SK-N-SH treated with all-trans-retinoic acid at 6 μM for 48 hours (cell line): Measurements from ENCODE around the gene DERL3.

Experiments
- GLIS3 ChIP-seq: fragments of 250-450 bp; sonication (Bioruptor Pico); IDR thresholded peaks from 2 replicates; pipeline ENCODE4 v1.5.0; 2020; ENCODE audit warnings: mild to moderate bottlenecking, moderate library complexity
- PATZ1 ChIP-seq: fragments of 250-450 bp; sonication (Bioruptor Pico); IDR thresholded peaks from 2 replicates; pipeline ENCODE4 v1.8.0; 2020; ENCODE audit warnings: mild to moderate bottlenecking, moderate library complexity, borderline replicate concordance
- PPARA ChIP-seq: fragments of 250-450 bp; sonication (Bioruptor Pico); IDR thresholded peaks from 2 replicates; pipeline ENCODE4 v1.5.0; 2020; ENCODE audit warnings: mild to moderate bottlenecking, borderline replicate concordance
- SNAI2 ChIP-seq: fragments of 250-450 bp; sonication (Bioruptor Pico); IDR thresholded peaks from 2 replicates; pipeline ENCODE4 v1.5.0; 2020; ENCODE audit warnings: mild to moderate bottlenecking, moderate library complexity
- ZNF70 ChIP-seq: fragments of 450-650 bp; formaldehyde crosslinking; IDR thresholded peaks from 2 replicates; pipeline ENCODE4 v1.5.0; 2020; ENCODE audit warnings: mild to moderate bottlenecking, moderate library complexity

GRCh38 chr22:23825246-23825905 lies 13.4 kb downstream of the DERL3 start:
- TF ChIP-seq ZNF70 (CRISPR knock-in tag), result no peak
- TF ChIP-seq SNAI2 (CRISPR knock-in tag), result no peak
- TF ChIP-seq GLIS3 (CRISPR knock-in tag), result no peak
- TF ChIP-seq PATZ1, result no peak
- TF ChIP-seq PPARA (CRISPR knock-in tag), result no peak
